ENCODE results near the gene FARP1. TPM values are rescaled to one million over a fixed set of nuclear protein-coding genes. Genes with fewer than 3 reads are reported as not detected.

FARP1 gene
- total and polyA plus RNA-seq, 2 of the 13 experiments (the other 11 are each of a cell fraction or from before 2014, with no cell fraction given): 70.6 to 126 TPM

DNA sequence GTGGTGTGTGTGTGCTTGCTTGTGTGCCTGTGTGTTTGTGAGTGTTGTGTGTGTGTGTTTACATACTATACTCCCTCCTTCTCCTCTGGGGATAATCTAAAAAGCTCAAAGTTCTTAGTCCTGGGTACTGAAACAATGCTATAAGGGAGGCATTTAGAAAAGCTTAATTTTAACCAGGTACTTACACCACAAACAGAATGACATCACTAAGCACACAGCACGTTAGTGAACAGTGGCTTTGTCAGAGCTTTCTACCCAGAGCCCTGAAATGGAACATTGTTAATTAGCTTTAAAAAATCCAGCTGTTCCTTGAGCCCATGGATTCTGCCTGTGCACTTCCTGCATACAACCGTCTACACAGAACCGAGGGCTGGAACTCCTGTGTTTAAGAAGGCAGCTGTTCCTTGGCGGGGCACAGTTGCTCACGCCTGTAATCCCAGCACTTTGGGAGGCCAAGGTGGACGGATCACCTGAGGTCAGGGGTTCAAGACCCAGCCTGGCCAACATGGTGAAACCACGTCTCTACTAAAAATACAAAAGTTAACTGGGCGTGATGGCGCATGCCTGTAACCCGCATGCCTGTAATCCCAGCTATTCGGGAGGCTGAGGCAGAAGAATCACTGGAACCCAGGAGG lies 103.8 kb downstream of the FARP1 start (continued):
- TF ChIP-seq FIP1L1 (IDR thresholded peaks at IDR 0.05; ENCODE audit: borderline replicate concordance, insufficient read depth, low read depth, low read length) (no peak), ZNF660 (CRISPR knock-in tag; IDR thresholded peaks at IDR 0.05; ENCODE audit: borderline replicate concordance, low read depth) (no peak), ZFP62 (CRISPR knock-in tag; IDR thresholded peaks at IDR 0.05) (no peak), TFE3 (CRISPR knock-in tag; IDR thresholded peaks at IDR 0.05) (no peak), ZNF883 (CRISPR knock-in tag; IDR thresholded peaks at IDR 0.05; ENCODE audit: not compliant biosample characterization) (no peak), KDM2A (CRISPR knock-in tag; IDR thresholded peaks at IDR 0.05; ENCODE audit: borderline replicate concordance, low read depth) (no peak), FOXM1 (CRISPR knock-in tag; IDR thresholded peaks at IDR 0.05) (no peak), SMARCE1 (IDR thresholded peaks at IDR 0.05; ENCODE audit: borderline replicate concordance) (no peak), FOXA3 (CRISPR knock-in tag; IDR thresholded peaks at IDR 0.05) (peak; percentile 88), KAT2B (IDR thresholded peaks at IDR 0.05; ENCODE audit: borderline replicate concordance, low read depth, low read length) (no peak), ZNF747 (CRISPR knock-in tag; IDR thresholded peaks at IDR 0.05; ENCODE audit: borderline replicate concordance) (no peak; the same call in 1 of the 2 replicates)
- TF ChIP-seq, protein P1, sequence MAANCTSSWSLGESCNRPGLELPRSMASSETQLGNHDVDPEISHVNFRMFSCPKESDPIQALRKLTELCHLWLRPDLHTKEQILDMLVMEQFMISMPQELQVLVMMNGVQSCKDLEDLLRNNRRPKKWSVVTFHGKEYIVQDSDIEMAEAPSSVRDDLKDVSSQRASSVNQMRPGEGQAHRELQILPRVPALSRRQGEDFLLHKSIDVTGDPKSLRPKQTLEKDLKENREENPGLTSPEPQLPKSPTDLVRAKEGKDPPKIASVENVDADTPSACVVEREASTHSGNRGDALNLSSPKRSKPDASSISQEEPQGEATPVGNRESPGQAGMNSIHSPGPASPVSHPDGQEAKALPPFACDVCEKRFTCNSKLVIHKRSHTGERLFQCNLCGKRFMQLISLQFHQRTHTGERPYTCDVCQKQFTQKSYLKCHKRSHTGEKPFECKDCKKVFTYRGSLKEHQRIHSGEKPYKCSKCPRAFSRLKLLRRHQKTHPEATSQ (CRISPR knock-in tag; IDR thresholded peaks at IDR 0.05; ENCODE audit: borderline replicate concordance): no peak
- TF ChIP-seq, protein P2, sequence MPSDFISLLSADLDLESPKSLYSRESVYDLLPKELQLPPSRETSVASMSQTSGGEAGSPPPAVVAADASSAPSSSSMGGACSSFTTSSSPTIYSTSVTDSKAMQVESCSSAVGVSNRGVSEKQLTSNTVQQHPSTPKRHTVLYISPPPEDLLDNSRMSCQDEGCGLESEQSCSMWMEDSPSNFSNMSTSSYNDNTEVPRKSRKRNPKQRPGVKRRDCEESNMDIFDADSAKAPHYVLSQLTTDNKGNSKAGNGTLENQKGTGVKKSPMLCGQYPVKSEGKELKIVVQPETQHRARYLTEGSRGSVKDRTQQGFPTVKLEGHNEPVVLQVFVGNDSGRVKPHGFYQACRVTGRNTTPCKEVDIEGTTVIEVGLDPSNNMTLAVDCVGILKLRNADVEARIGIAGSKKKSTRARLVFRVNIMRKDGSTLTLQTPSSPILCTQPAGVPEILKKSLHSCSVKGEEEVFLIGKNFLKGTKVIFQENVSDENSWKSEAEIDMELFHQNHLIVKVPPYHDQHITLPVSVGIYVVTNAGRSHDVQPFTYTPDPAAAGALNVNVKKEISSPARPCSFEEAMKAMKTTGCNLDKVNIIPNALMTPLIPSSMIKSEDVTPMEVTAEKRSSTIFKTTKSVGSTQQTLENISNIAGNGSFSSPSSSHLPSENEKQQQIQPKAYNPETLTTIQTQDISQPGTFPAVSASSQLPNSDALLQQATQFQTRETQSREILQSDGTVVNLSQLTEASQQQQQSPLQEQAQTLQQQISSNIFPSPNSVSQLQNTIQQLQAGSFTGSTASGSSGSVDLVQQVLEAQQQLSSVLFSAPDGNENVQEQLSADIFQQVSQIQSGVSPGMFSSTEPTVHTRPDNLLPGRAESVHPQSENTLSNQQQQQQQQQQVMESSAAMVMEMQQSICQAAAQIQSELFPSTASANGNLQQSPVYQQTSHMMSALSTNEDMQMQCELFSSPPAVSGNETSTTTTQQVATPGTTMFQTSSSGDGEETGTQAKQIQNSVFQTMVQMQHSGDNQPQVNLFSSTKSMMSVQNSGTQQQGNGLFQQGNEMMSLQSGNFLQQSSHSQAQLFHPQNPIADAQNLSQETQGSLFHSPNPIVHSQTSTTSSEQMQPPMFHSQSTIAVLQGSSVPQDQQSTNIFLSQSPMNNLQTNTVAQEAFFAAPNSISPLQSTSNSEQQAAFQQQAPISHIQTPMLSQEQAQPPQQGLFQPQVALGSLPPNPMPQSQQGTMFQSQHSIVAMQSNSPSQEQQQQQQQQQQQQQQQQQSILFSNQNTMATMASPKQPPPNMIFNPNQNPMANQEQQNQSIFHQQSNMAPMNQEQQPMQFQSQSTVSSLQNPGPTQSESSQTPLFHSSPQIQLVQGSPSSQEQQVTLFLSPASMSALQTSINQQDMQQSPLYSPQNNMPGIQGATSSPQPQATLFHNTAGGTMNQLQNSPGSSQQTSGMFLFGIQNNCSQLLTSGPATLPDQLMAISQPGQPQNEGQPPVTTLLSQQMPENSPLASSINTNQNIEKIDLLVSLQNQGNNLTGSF (CRISPR knock-in tag; IDR thresholded peaks at IDR 0.05): no peak
- TF ChIP-seq, protein P3, sequence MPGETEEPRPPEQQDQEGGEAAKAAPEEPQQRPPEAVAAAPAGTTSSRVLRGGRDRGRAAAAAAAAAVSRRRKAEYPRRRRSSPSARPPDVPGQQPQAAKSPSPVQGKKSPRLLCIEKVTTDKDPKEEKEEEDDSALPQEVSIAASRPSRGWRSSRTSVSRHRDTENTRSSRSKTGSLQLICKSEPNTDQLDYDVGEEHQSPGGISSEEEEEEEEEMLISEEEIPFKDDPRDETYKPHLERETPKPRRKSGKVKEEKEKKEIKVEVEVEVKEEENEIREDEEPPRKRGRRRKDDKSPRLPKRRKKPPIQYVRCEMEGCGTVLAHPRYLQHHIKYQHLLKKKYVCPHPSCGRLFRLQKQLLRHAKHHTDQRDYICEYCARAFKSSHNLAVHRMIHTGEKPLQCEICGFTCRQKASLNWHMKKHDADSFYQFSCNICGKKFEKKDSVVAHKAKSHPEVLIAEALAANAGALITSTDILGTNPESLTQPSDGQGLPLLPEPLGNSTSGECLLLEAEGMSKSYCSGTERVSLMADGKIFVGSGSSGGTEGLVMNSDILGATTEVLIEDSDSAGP (CRISPR knock-in tag; IDR thresholded peaks at IDR 0.05; ENCODE audit: borderline replicate concordance): no peak
- TF ChIP-seq, protein P4, sequence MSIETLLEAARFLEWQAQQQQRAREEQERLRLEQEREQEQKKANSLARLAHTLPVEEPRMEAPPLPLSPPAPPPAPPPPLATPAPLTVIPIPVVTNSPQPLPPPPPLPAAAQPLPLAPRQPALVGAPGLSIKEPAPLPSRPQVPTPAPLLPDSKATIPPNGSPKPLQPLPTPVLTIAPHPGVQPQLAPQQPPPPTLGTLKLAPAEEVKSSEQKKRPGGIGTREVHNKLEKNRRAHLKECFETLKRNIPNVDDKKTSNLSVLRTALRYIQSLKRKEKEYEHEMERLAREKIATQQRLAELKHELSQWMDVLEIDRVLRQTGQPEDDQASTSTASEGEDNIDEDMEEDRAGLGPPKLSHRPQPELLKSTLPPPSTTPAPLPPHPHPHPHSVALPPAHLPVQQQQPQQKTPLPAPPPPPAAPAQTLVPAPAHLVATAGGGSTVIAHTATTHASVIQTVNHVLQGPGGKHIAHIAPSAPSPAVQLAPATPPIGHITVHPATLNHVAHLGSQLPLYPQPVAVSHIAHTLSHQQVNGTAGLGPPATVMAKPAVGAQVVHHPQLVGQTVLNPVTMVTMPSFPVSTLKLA (IDR thresholded peaks at IDR 0.05): no peak

Measured in HepG2 (cell line).